ENCODE data around the gene NEGR1.

DNA sequence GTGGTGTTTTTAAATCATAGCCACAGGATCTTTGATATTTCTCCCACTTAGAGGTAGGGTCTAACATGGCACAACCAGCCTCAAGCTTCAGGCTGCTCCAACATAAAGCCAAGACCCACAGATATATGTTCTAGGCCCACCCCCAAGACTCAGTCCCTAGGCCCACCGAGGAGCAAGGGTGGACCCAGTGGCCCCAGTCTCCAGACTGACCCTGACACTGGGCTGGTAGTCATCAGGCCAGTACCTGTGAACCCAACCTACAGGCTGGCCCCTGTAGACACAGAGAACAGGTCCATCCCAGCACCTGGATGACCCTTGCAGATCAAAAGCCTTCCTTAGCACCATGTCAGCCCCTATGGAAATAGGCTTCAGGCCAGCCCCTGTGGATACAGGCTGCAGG lies 60.5 kb downstream of the NEGR1 start:
- TF ChIP-seq, protein P1, sequence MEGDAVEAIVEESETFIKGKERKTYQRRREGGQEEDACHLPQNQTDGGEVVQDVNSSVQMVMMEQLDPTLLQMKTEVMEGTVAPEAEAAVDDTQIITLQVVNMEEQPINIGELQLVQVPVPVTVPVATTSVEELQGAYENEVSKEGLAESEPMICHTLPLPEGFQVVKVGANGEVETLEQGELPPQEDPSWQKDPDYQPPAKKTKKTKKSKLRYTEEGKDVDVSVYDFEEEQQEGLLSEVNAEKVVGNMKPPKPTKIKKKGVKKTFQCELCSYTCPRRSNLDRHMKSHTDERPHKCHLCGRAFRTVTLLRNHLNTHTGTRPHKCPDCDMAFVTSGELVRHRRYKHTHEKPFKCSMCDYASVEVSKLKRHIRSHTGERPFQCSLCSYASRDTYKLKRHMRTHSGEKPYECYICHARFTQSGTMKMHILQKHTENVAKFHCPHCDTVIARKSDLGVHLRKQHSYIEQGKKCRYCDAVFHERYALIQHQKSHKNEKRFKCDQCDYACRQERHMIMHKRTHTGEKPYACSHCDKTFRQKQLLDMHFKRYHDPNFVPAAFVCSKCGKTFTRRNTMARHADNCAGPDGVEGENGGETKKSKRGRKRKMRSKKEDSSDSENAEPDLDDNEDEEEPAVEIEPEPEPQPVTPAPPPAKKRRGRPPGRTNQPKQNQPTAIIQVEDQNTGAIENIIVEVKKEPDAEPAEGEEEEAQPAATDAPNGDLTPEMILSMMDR (IDR thresholded peaks at IDR 0.05; ENCODE audit: poor library complexity), result no peak
- TF ChIP-seq EZH2 (IDR thresholded peaks at IDR 0.05; ENCODE audit: borderline replicate concordance), result no peak

Measured in hepatocyte (in vitro differentiated cells).